Karpas-422 (cell line): ENCODE results near the gene BBS9. TPM values are rescaled to one million over a fixed set of nuclear protein-coding genes. Genes with fewer than 3 reads are reported as not detected.
"Not testable (repeated sequence)": the region's sequence is repeated elsewhere in the genome, so short reads cannot be mapped to it uniquely, and the experiment has no call there.

Source experiments
- DNase-seq: peaks from one replicate; pipeline ENCODE4 v3.0.0-alpha.2; 2015
- H2AFZ ChIP-seq: fragments of 200-600 bp; sonication (generic); 2 replicates; pipeline ENCODE4 v1.6.1; 2014; ENCODE audit warnings: antibody characterized with exemption, low read length, mixed read lengths
- H3K27ac ChIP-seq: fragments of 200-600 bp; sonication (generic); 2 replicates; pipeline ENCODE4 v1.5.1; 2014; ENCODE audit warnings: mild to moderate bottlenecking, low read length, moderate library complexity
- H3K27me3 ChIP-seq: fragments of 200-600 bp; sonication (generic); 2 replicates; pipeline ENCODE4 v1.6.1; 2014; ENCODE audit warnings: low read length, mixed read lengths
- H3K36me3 ChIP-seq: fragments of 200-600 bp; sonication (generic); 2 replicates; pipeline ENCODE4 v1.6.1; 2014; ENCODE audit warnings: low read length, mixed read lengths; ENCODE audit not compliant: insufficient read depth
- H3K4me1 ChIP-seq: fragments of 200-600 bp; sonication (generic); 2 replicates; pipeline ENCODE4 v1.6.1; 2014; ENCODE audit warnings: mild to moderate bottlenecking, low read length, mixed read lengths
- H3K4me2 ChIP-seq: fragments of 200-600 bp; sonication (generic); 2 replicates; pipeline ENCODE4 v1.6.1; 2014; ENCODE audit warnings: low read length, low read depth, mild to moderate bottlenecking; ENCODE audit not compliant: poor library complexity, severe bottlenecking
- H3K4me3 ChIP-seq: fragments of 200-600 bp; sonication (generic); 2 replicates; pipeline ENCODE4 v1.5.1; 2014; ENCODE audit warnings: mild to moderate bottlenecking, antibody characterized with exemption, low read length, mixed read lengths
- H3K79me2 ChIP-seq: fragments of 200-600 bp; sonication (generic); 2 replicates; pipeline ENCODE4 v1.6.1; 2014; ENCODE audit warnings: mild to moderate bottlenecking, low read length, mixed read lengths
- H3K9ac ChIP-seq: fragments of 200-600 bp; sonication (generic); 2 replicates; pipeline ENCODE4 v1.6.0; 2014; ENCODE audit warnings: low read length
- H3K9me2 ChIP-seq: fragments of 200-600 bp; sonication (generic), shearing (Covaris generic); replicated peaks from 2 replicates; pipeline ENCODE4 v1.6.0; 2014; ENCODE audit warnings: mild to moderate bottlenecking, low read length, moderate library complexity; ENCODE audit not compliant: insufficient read depth
- H3K9me3 ChIP-seq: fragments of 300-700, 200-600 bp; sonication (generic); 2 replicates; pipeline ENCODE4 v1.6.1; 2014; ENCODE audit warnings: low read length, mixed read lengths
- H4K20me1 ChIP-seq: fragments of 200-600 bp; sonication (generic); 2 replicates; pipeline ENCODE4 v1.6.1; 2014; ENCODE audit warnings: mild to moderate bottlenecking, antibody characterized with exemption, low read length, low read depth; ENCODE audit not compliant: insufficient read depth
- total RNA-seq: library from RNA; depleted of rRNA; stranded (reverse); fragments of >200 nt; shearing (Covaris generic); gene quantifications from 2 replicates; pipeline ENCODE4 v1.2.3, GENCODE V29; 2014; ENCODE audit warnings: low replicate concordance

Gene BBS9
- total RNA-seq, 1 experiment from 2014 or later, result 13.0 TPM

DNA sequence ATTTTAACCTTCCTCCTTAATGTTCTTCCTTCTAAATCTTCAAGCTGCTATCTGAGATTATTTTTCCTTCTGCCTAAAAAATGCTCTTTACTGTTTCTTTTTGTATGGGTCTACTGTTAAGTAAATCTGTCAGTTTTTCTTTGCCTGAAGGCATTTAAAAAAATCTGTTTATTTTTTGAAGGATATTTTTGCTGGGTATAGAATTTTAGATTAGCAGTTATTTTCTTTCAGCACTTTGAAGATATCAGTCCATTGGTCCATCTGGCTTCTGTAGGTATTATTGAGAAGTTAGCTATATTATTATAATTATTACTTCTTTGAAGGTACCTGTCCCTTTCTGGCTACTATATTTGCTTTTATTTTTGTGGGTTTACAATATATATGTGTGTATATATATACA, 171.4 kb downstream of the BBS9 start:
- H3K36me3 ChIP-seq, result no peaks in the 10 kb centered on the region
- no peaks in the 10 kb centered on the region for H4K20me1 ChIP-seq
- H3K9me3 ChIP-seq, result peaks cover 8% of the 10 kb centered on the region; the same call in 1 of the 2 replicates
- H3K9ac ChIP-seq, result no peak overlapping the region
- no peaks in the 10 kb centered on the region for H3K79me2 ChIP-seq
- no peak for DNase-seq
- no peaks in the 10 kb centered on the region for H3K27me3 ChIP-seq
- no peaks in the 10 kb centered on the region for H3K4me1 ChIP-seq
- H3K27ac ChIP-seq, result no peak overlapping the region
- H2AFZ ChIP-seq, result no peak overlapping the region
- no peak overlapping the region for H3K4me2 ChIP-seq
- no peak overlapping the region for H3K4me3 ChIP-seq
- no peaks in the 10 kb centered on the region for H3K9me2 ChIP-seq

DNA sequence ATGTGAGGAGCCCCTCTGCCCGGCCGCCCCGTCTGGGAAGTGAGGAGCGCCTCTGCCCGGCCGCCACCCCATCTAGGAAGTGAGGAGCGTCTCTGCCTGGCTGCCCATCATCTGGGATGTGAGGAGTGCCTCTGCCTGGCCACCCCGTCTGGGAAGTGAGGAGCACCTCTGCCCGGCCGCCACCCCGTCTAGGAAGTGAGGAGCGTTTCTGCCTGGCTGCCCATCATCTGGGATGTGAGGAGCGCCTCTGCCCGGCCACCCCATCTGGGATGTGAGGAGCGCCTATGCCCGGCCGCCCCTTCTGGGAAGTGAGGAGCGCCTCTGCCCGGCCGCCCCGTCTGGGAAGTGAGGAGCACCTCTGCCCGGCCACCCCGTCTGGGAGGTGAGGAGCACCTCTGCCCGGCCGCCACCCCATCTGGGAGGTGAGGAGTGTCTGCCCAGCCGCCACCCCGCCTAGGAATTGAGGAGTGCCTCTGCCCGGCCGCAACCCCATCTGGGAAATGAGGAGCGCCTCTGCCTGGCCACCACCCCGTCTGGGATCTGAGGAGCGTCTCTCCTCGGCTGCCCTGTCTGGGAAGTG, 174.7 kb downstream of the BBS9 start:
- H4K20me1 ChIP-seq, H3K9ac ChIP-seq, H3K9me2 ChIP-seq, H3K4me2 ChIP-seq, H2AFZ ChIP-seq, H3K79me2 ChIP-seq, H3K4me3 ChIP-seq, H3K4me1 ChIP-seq, H3K36me3 ChIP-seq, H3K27ac ChIP-seq, H3K27me3 ChIP-seq, DNase-seq, H3K9me3 ChIP-seq: not testable (repeated sequence)

DNA sequence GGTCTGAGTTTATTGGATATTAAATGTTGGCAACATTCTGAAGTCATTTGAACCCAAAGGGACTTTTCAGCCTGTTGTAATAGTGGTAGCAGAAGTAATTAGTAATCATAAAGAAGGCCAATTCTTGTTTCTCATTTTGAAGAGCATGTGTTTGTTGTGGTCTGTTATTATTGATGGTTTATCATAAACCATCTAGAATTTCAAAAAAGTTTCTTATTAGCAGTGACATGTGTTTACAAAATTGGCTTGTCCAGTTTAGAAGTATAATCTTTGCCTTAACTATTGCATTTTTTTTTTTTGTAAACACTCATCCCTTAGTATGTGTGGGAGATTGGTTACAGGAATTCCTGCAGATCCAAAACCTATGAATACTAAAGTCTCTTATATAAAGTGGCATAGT, 177.8 kb downstream of the BBS9 start:
- no peaks in the 10 kb centered on the region for H3K9me2 ChIP-seq
- DNase-seq, result no peak
- H3K79me2 ChIP-seq, result no peaks in the 10 kb centered on the region
- H3K9ac ChIP-seq, result no peak overlapping the region
- H3K4me2 ChIP-seq, result no peak overlapping the region
- H3K36me3 ChIP-seq, result no peaks in the 10 kb centered on the region
- H3K27ac ChIP-seq, result no peak overlapping the region
- H3K4me1 ChIP-seq, result no peaks in the 10 kb centered on the region
- H3K4me3 ChIP-seq, result no peak overlapping the region
- no peaks in the 10 kb centered on the region for H4K20me1 ChIP-seq
- no peaks in the 10 kb centered on the region for H3K27me3 ChIP-seq
- H2AFZ ChIP-seq, result no peak overlapping the region
- H3K9me3 ChIP-seq, result 0 out of 2 replicates have a peak, but pooled peaks cover 4% of the 10 kb centered on the region

DNA sequence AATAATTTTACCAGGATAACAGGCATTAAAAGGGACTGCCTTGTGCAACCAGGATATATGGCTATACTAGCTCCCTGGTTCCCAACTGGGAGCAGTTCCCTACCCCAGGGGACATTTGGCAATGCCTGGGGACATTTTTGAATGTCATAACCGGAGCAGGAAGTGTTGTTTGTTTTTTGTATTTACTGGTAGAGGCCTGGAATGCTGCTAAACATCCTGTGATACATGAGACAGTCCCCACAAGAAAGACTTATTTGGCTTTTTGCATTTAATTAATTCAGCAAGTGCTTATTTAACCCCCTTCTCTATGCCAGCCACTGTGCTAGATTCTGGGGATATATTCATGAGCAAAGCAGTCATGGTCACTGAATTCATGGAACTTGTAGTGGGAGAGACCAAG, 181.2 kb downstream of the BBS9 start:
- no peak overlapping the region for H2AFZ ChIP-seq
- no peak overlapping the region for H3K9ac ChIP-seq
- H3K79me2 ChIP-seq, result no peaks in the 10 kb centered on the region
- no peak overlapping the region for H3K27ac ChIP-seq
- H3K9me3 ChIP-seq, result no peaks in the 10 kb centered on the region
- H3K4me1 ChIP-seq, result no peaks in the 10 kb centered on the region
- no peak overlapping the region for H3K4me3 ChIP-seq
- no peak overlapping the region for H3K4me2 ChIP-seq
- H4K20me1 ChIP-seq, result no peaks in the 10 kb centered on the region
- no peaks in the 10 kb centered on the region for H3K9me2 ChIP-seq
- DNase-seq, result no peak
- no peaks in the 10 kb centered on the region for H3K36me3 ChIP-seq
- no peaks in the 10 kb centered on the region for H3K27me3 ChIP-seq

DNA sequence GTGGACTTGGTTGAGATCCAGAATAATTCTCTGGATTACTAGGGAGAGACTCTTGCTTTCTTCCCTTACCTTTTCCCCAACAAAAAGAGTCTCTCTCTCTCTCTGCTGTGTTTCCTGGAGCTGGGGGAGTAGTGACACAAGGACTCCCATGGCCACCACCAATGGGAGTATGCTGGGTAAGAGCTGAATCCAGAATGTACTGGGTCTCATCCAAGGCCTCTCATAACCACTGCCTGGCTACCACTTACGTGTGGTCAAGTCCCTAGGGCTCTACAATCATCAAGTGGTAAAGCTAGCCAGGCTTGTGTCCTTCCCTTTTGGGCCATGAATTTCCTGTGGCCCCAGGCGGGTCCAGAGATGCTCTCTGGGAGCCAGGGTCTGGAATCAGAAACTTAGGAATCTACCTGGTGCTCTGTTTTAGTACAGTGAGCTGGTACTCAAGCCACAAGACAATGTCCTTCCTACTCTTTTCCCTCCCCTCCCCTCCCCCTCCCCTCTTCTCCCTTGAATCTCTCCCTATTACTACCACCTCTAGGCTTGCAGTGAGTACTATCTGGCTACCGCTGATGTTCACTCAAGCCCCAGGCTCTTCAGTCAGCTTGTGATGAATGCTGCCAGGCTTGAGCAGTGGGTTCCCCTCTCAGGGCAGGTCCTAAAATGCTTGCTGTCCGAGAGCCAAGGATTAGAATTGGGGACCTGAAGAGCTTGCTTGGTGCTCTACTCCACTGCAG, 196.6 kb downstream of the BBS9 start:
- no peak for DNase-seq
- Histone ChIP-seq H3K4me1 (no peaks in the 10 kb centered on the region), H3K27ac (no peak overlapping the region), H3K4me3 (no peak overlapping the region), H3K27me3 (no peaks in the 10 kb centered on the region), H3K4me2 (no peak overlapping the region), H3K9me2 (no peaks in the 10 kb centered on the region), H4K20me1 (no peaks in the 10 kb centered on the region), H3K9ac (no peak overlapping the region), H3K79me2 (no peaks in the 10 kb centered on the region), H2AFZ (no peak overlapping the region), H3K9me3 (no peaks in the 10 kb centered on the region), H3K36me3 (no peaks in the 10 kb centered on the region)

DNA sequence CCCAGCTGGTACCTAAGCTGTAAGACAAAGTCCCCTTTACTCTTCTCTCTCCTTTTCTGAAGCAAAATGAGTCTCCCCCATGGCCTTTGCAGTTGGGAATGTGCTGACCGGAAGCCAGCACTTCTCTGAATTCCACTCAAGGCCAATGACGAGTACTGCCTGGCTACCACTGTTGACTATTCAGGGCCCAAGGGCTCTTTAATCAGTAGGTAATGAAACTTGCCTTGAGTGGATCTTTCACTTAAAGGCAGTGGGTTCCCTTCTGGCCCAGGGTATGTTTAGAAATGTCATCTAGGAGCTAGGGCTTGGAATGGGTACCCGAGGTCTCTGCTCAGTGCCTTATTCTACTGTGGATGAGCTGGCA, 197.1 kb downstream of the BBS9 start:
- H3K9me3 ChIP-seq, result no peaks in the 10 kb centered on the region
- H3K9me2 ChIP-seq, result no peaks in the 10 kb centered on the region
- H3K79me2 ChIP-seq, result no peaks in the 10 kb centered on the region
- H4K20me1 ChIP-seq, result no peaks in the 10 kb centered on the region
- no peaks in the 10 kb centered on the region for H3K27me3 ChIP-seq
- no peaks in the 10 kb centered on the region for H3K4me1 ChIP-seq
- H2AFZ ChIP-seq, result no peak overlapping the region
- DNase-seq, result no peak
- H3K36me3 ChIP-seq, result no peaks in the 10 kb centered on the region
- no peak overlapping the region for H3K4me3 ChIP-seq
- H3K4me2 ChIP-seq, result no peak overlapping the region
- no peak overlapping the region for H3K27ac ChIP-seq
- H3K9ac ChIP-seq, result no peak overlapping the region

DNA sequence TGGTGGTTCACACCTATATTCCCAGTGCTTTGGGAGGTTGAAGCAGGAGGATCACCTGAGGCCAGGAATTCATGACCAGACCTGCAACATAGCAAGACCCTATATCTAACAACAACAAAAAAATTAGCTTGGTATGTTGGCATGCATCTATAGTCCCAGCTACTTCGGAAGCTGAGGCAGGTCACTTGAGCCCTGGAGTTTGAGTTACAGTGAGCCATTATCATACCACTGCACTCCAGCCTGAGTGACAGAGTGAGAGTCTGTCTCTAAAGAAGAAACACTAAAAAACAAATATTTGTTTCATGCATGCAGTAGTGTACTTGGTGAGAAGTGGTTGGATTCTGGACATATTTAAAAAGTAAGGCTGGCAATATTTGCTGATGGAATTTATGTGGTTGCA, 198.1 kb downstream of the BBS9 start:
- H3K27ac ChIP-seq, result no peak overlapping the region
- H3K36me3 ChIP-seq, result no peaks in the 10 kb centered on the region
- H3K27me3 ChIP-seq, result no peaks in the 10 kb centered on the region
- H3K9me2 ChIP-seq, result no peaks in the 10 kb centered on the region
- H3K4me2 ChIP-seq, result no peak overlapping the region
- no peaks in the 10 kb centered on the region for H3K79me2 ChIP-seq
- H3K4me3 ChIP-seq, result no peak overlapping the region
- no peak overlapping the region for H2AFZ ChIP-seq
- no peak overlapping the region for H3K9ac ChIP-seq
- H4K20me1 ChIP-seq, result no peaks in the 10 kb centered on the region
- H3K9me3 ChIP-seq, result no peaks in the 10 kb centered on the region
- DNase-seq, result no peak
- H3K4me1 ChIP-seq, result no peaks in the 10 kb centered on the region

DNA sequence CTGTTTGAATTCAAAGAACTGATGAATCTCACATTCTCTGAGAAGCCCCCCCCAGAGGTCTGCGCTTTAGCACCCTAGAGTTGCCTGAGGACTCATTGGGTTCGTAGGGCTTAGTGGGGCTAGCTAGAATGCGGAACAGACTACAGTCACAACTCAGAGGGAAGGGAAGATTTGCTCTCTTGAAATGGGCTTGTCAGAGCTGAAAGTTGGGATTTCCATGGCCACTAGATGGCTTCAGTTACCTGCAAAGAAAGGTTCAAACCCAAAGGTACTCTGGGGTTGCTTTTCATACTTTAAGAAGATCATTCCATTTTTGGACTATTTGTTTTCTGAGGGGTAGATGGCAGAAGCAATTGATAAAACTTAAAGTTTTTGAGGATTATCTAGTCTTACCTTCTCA, 205.0 kb downstream of the BBS9 start:
- no peaks in the 10 kb centered on the region for H3K9me2 ChIP-seq
- no peaks in the 10 kb centered on the region for H3K9me3 ChIP-seq
- DNase-seq, result peak; percentile 55
- H4K20me1 ChIP-seq, result no peaks in the 10 kb centered on the region
- H3K27me3 ChIP-seq, result peaks cover 4% of the 10 kb centered on the region; the same call in 1 of the 2 replicates
- H3K36me3 ChIP-seq, result no peaks in the 10 kb centered on the region
- no peak overlapping the region for H3K4me3 ChIP-seq
- no peak overlapping the region for H3K9ac ChIP-seq
- H2AFZ ChIP-seq, result no peak overlapping the region
- no peaks in the 10 kb centered on the region for H3K79me2 ChIP-seq
- H3K27ac ChIP-seq, result no peak overlapping the region
- no peaks in the 10 kb centered on the region for H3K4me1 ChIP-seq
- H3K4me2 ChIP-seq, result no peak overlapping the region
